SK-N-SH (cell line): ENCODE data around the gene SGCA. TPM values are rescaled to one million over a fixed set of nuclear protein-coding genes. Genes with fewer than 3 reads are reported as not detected.
A peak's percentile ranks its signal among the peaks of the same experiment; 100 is the strongest.

Source experiments
- CTCF ChIA-PET: fragments of 300-600, 350-600 bp; formaldehyde crosslinking; extraction: SDS; loops from one replicate; lab custom pipeline; 2021; lab: Yijun Ruan, JAX
- POLR2A ChIA-PET: fragments of 350-600 bp; sonication (Branson Sonifier 250); formaldehyde crosslinking; extraction: SDS; loops from one replicate; lab custom pipeline; 2020; ENCODE audit warnings: antibody characterized with exemption, inconsistent platforms; lab: Yijun Ruan, JAX
- DNase-seq: peaks from one replicate; pipeline ENCODE4 v3.0.0; 2012
- H2AFZ ChIP-seq: fragments of 200-600 bp; sonication (generic); 2 replicates; pipeline ENCODE4 v1.8.1; 2016; ENCODE audit warnings: antibody characterized with exemption, mild to moderate bottlenecking, low read depth
- H3F3A ChIP-seq: fragments of 200-600 bp; sonication (generic); replicated peaks from 2 replicates; pipeline ENCODE3; 2016; ENCODE audit warnings: antibody characterized with exemption, mild to moderate bottlenecking; ENCODE audit not compliant: insufficient read depth
- H3K27ac ChIP-seq, 2 experiments: fragments of 200-500 bp in 1 of 2; fragments of 200-600 bp in 1 of 2; sonication (Bioruptor generic) in 1 of 2; sonication (generic), shearing (Covaris generic) in 1 of 2; 2 replicates each; pipeline versions ENCODE4 v1.5.1 to v1.6.1; 2014 to 2016; ENCODE audit warnings: low read depth in 2 of 2, inconsistent platforms in 1 of 2, low read length in 1 of 2, mild to moderate bottlenecking in 1 of 2, mixed read lengths in 1 of 2
- H3K27me3 ChIP-seq: fragments of 200-600 bp; sonication (generic), shearing (Covaris generic); 2 replicates; pipeline ENCODE4 v1.6.1; 2016; ENCODE audit warnings: mixed run types; ENCODE audit not compliant: insufficient read depth
- H3K36me3 ChIP-seq, 2 experiments: fragments of 200-500 bp in 1 of 2; fragments of 200-600 bp in 1 of 2; sonication (Bioruptor generic) in 1 of 2; sonication (generic) in 1 of 2; replicated peaks in 1 of 2; 2 replicates each; pipeline versions ENCODE3 to v1.5.1; 2014 to 2016; ENCODE audit warnings: low read length in 1 of 2, mild to moderate bottlenecking in 1 of 2; ENCODE audit not compliant: insufficient read depth in 2 of 2, control insufficient read depth in 1 of 2
- H3K4me1 ChIP-seq, 2 experiments: fragments of 200-500 bp in 1 of 2; fragments of 200-600 bp in 1 of 2; sonication (Bioruptor generic) in 1 of 2; sonication (generic), shearing (Covaris generic) in 1 of 2; 2 replicates each; pipeline versions ENCODE4 v1.5.1 to v1.6.1; 2014 to 2016; ENCODE audit warnings: low read depth in 1 of 2, low read length in 1 of 2, mixed run types in 1 of 2; ENCODE audit not compliant: insufficient read depth in 2 of 2, control insufficient read depth in 1 of 2
- H3K4me2 ChIP-seq: fragments of 200-600 bp; sonication (generic), shearing (Covaris generic); 2 replicates; pipeline ENCODE4 v1.6.1; 2017; ENCODE audit warnings: mixed run types
- H3K4me3 ChIP-seq, 2 experiments: fragments of 200-500 bp in 1 of 2; fragments of 200-600 bp in 1 of 2; sonication (Bioruptor generic) in 1 of 2; sonication (generic), shearing (Covaris generic) in 1 of 2; 2 replicates each; pipeline versions ENCODE4 v1.5.1 to v1.8.1; 2014 to 2016; ENCODE audit warnings: low read depth in 2 of 2, inconsistent platforms in 1 of 2, low read length in 1 of 2, mild to moderate bottlenecking in 1 of 2, mixed read lengths in 1 of 2, moderate library complexity in 1 of 2
- H3K79me2 ChIP-seq: fragments of 200-600 bp; sonication (generic); 2 replicates; pipeline ENCODE4 v1.8.1; 2017; ENCODE audit warnings: mild to moderate bottlenecking; ENCODE audit not compliant: insufficient read depth
- H3K9ac ChIP-seq: fragments of 200-600 bp; sonication (generic); 2 replicates; pipeline ENCODE4 v1.6.1; 2017; ENCODE audit warnings: mixed run types
- H3K9me2 ChIP-seq: fragments of 200-600 bp; sonication (generic); 2 replicates; pipeline ENCODE4 v1.6.1; 2017; ENCODE audit warnings: mixed run types
- H3K9me3 ChIP-seq: fragments of 200-600 bp; sonication (generic); 2 replicates; pipeline ENCODE4 v1.6.1; 2017; ENCODE audit warnings: mixed run types, mild to moderate bottlenecking, moderate library complexity
- H4K20me1 ChIP-seq: fragments of 200-600 bp; sonication (generic); 2 replicates; pipeline ENCODE4 v1.6.1; 2017; ENCODE audit warnings: mild to moderate bottlenecking, mixed run types; ENCODE audit not compliant: insufficient read depth
- CHD2 ChIP-seq: fragments of 150-350 bp; IDR thresholded peaks from 2 replicates; pipeline ENCODE4 v1.6.1; 2018; ENCODE audit warnings: low read length; ENCODE audit not compliant: partially characterized antibody
- CTCF ChIP-seq: fragments of 200-600 bp; sonication (generic); IDR thresholded peaks from 2 replicates; pipeline ENCODE4 v1.6.1; 2017; ENCODE audit warnings: antibody characterized with exemption, mild to moderate bottlenecking, moderate library complexity
- ELF1 ChIP-seq: IDR thresholded peaks from 2 replicates; pipeline ENCODE4 v1.4.0; 2012
- EP300 ChIP-seq, 2 experiments: IDR thresholded peaks; 2 replicates each; pipeline versions ENCODE4 v1.4.0 to v1.6.1; 2012; ENCODE audit warnings: borderline replicate concordance in 1 of 2, low read depth in 1 of 2, low read length in 1 of 2
- FOXJ3 ChIP-seq: sonication (generic); formaldehyde crosslinking; IDR thresholded peaks from 2 replicates; pipeline ENCODE4 v1.5.1; 2020; ENCODE audit warnings: mild to moderate bottlenecking, missing genetic modification reagents
- FOXM1 ChIP-seq: IDR thresholded peaks from 2 replicates; pipeline ENCODE4 v1.4.0; 2012; ENCODE audit warnings: low read depth, mild to moderate bottlenecking
- GABPA ChIP-seq: IDR thresholded peaks from 2 replicates; pipeline ENCODE4 v1.4.0; 2012; ENCODE audit warnings: low read depth, mild to moderate bottlenecking
- IRF3 ChIP-seq: fragments of 150-350 bp; IDR thresholded peaks from 2 replicates; pipeline ENCODE4 v1.6.1; 2016; ENCODE audit warnings: mild to moderate bottlenecking, low read depth, low read length
- NFIC ChIP-seq: IDR thresholded peaks from 2 replicates; pipeline ENCODE4 v1.4.0; 2012; ENCODE audit warnings: borderline replicate concordance
- POLR2AphosphoS5 ChIP-seq: IDR thresholded peaks from 2 replicates; pipeline ENCODE4 v1.6.1; 2012; ENCODE audit warnings: low read depth, low read length
- RAD21 ChIP-seq: IDR thresholded peaks from 2 replicates; pipeline ENCODE4 v1.6.1; 2012; ENCODE audit warnings: mild to moderate bottlenecking, low read length
- RCOR1 ChIP-seq: fragments of 150-350 bp; IDR thresholded peaks from 2 replicates; pipeline ENCODE4 v1.6.1; 2017; ENCODE audit warnings: antibody characterized with exemption, low read length
- RXRA ChIP-seq: IDR thresholded peaks from 2 replicates; pipeline ENCODE4 v1.4.0; 2012; ENCODE audit warnings: low read depth, mild to moderate bottlenecking, borderline replicate concordance
- SIN3A ChIP-seq: IDR thresholded peaks from 2 replicates; pipeline ENCODE4 v1.6.1; 2012; ENCODE audit warnings: low read depth, mild to moderate bottlenecking, low read length, moderate library complexity, borderline replicate concordance
- SMC3 ChIP-seq: IDR thresholded peaks from 2 replicates; pipeline ENCODE4 v1.6.1; 2012; ENCODE audit warnings: low read depth, low read length, improper control_type of control experiment
- TAF1 ChIP-seq: IDR thresholded peaks from 2 replicates; pipeline ENCODE4 v1.6.1; 2012; ENCODE audit warnings: low read depth, mild to moderate bottlenecking, low read length, moderate library complexity, borderline replicate concordance
- TCF12 ChIP-seq: IDR thresholded peaks from 2 replicates; pipeline ENCODE4 v1.4.0; 2012
- TEAD4 ChIP-seq: IDR thresholded peaks from 2 replicates; pipeline ENCODE4 v1.4.0; 2012; ENCODE audit warnings: mild to moderate bottlenecking, borderline replicate concordance; ENCODE audit not compliant: insufficient read depth
- USF1 ChIP-seq: IDR thresholded peaks from 2 replicates; pipeline ENCODE4 v1.4.0; 2012; ENCODE audit warnings: low read depth, borderline replicate concordance
- USF2 ChIP-seq: fragments of 150-350 bp; IDR thresholded peaks from 2 replicates; pipeline ENCODE4 v1.6.1; 2017; ENCODE audit warnings: antibody characterized with exemption, low read length, low read depth, borderline replicate concordance
- YY1 ChIP-seq: IDR thresholded peaks from 2 replicates; pipeline ENCODE4 v1.4.0; 2012; ENCODE audit warnings: low read depth, mild to moderate bottlenecking
- ZBTB33 ChIP-seq: IDR thresholded peaks from 2 replicates; pipeline ENCODE4 v1.4.0; 2012; ENCODE audit warnings: low read depth, borderline replicate concordance
- WGBS: methylation state at CpG from one replicate; pipeline ENCODE4 v1.1.6; 2017; ENCODE audit warnings: low lambda C conversion rate; 5-methylcytosine and 5-hydroxymethylcytosine counted together
- polyA plus RNA-seq, 3 experiments: library from polyadenylated mRNA; depleted of rRNA; stranded (reverse); fragments of >200 nt; gene quantifications; 2 replicates each; pipeline ENCODE4 v1.2.3, GENCODE V29; 2012
- TF ChIP-seq, protein P1 (sequence below): IDR thresholded peaks from 2 replicates; pipeline ENCODE4 v1.4.0; 2012; ENCODE audit warnings: low read depth
- TF ChIP-seq, protein P2 (sequence below): IDR thresholded peaks from 2 replicates; pipeline ENCODE4; 2012

SGCA gene
- polyA plus RNA-seq, 1 of the 3 experiments (the other 2 are of a cell fraction): not detected

DNA sequence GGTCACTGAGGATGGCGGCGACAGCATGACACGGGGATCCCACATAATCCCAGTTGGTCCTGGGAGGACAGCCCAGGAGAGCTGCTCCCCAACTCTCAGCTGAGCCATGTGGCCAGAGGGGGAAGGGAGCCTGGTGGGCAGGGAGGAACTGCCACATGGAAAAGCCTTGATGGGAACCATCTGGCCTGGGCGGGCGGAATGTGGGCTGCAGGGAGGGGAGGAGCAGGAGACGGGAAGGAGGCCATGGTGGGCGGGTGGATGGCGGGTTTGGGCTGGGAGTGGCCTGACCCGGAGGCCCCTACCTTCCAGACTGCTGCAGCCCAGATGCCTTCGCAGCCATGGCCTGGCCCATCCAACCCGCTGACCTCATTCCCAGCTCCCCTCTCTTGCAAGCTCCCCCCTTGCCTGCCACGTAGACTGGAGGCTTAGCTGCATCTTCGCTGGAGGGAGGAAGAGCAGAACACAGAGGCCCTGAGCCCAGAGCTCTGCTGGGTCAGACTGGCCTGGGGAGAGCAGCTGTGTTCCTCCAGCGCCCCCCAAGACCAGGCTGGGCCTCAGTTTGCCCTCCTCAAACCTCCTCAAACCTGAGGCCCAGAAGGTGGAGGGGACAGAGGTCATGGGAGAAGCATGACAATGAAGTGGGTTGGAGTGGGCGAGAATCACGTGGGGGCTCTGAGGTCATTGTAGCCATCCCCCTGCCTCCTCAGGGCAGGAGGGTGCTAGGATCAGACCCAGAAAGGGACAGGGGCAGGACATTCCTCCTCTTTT, 43.9 kb downstream of the SGCA start:
- 35% methylated on average over 15 of the region's 16 CpGs for WGBS
- Histone ChIP-seq H4K20me1 (no peaks in the 10 kb centered on the region), H3K9ac (peak overlapping the region; percentile 97), H3K4me3 (peak overlapping the region; percentile 15 to 56; a peak in 3 of 4 replicates), H3F3A (peaks cover 43% of the 10 kb centered on the region), H3K9me3 (no peaks in the 10 kb centered on the region), H3K4me2 (peak overlapping the region; percentile 93), H3K9me2 (no peaks in the 10 kb centered on the region), H2AFZ (no peak overlapping the region), H3K36me3 (no peaks in the 10 kb centered on the region), H3K79me2 (no peaks in the 10 kb centered on the region; the same call in 1 of the 2 replicates), H3K27ac (peak overlapping the region; percentile 97 to 100), H3K27me3 (no peaks in the 10 kb centered on the region), H3K4me1 (peaks cover 65 to 66% of the 10 kb centered on the region in 2 experiments)
- CTCF ChIA-PET: interaction anchor here (0.9 to 25.6 kb wide), 10 partner anchors 8 to 78 kb away, joined by 3 to 2150 read pairs (median 5); partner anchors contain the start of genes COL1A1, PPP1R9B, SGCA and TMEM92
- POLR2A ChIA-PET: interaction anchor here (0.7 to 1.3 kb wide), 7 partner anchors 12 to 78 kb away, joined by 3 to 6 read pairs (median 3); no protein-coding TSS in a partner anchor
- peak; percentile 96 for DNase-seq
- peak; percentile 96 for TF ChIP-seq CHD2
- peak; percentile 73; the same call in 1 of the 2 replicates for TF ChIP-seq FOXM1
- TF ChIP-seq SMC3: no peak
- TF ChIP-seq USF2: no peak
- peak; percentile 74; the same call in 1 of the 2 replicates for TF ChIP-seq NFIC
- TF ChIP-seq USF1: peak; percentile 80
- TF ChIP-seq TEAD4: peak; percentile 95
- TF ChIP-seq ZBTB33: no peak
- TF ChIP-seq RAD21: 0 out of 2 replicates have a peak, but pooled peaks have one; percentile 9
- peak; percentile 100 for TF ChIP-seq TCF12
- peak; percentile 31; the same call in 1 of the 2 replicates for TF ChIP-seq GABPA
- TF ChIP-seq ELF1: no peak
- no peak for TF ChIP-seq IRF3
- peak; percentile 94 for TF ChIP-seq POLR2AphosphoS5
- peak; percentile 98 for TF ChIP-seq SIN3A
- TF ChIP-seq, protein P1, sequence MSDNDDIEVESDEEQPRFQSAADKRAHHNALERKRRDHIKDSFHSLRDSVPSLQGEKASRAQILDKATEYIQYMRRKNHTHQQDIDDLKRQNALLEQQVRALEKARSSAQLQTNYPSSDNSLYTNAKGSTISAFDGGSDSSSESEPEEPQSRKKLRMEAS: peak; percentile 100
- TF ChIP-seq FOXJ3: no peak
- TF ChIP-seq YY1: no peak
- TF ChIP-seq TAF1: peak; percentile 85
- no peak for TF ChIP-seq CTCF
- TF ChIP-seq, protein P2, sequence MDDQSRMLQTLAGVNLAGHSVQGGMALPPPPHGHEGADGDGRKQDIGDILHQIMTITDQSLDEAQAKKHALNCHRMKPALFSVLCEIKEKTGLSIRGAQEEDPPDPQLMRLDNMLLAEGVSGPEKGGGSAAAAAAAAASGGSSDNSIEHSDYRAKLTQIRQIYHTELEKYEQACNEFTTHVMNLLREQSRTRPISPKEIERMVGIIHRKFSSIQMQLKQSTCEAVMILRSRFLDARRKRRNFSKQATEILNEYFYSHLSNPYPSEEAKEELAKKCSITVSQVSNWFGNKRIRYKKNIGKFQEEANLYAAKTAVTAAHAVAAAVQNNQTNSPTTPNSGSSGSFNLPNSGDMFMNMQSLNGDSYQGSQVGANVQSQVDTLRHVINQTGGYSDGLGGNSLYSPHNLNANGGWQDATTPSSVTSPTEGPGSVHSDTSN: peak; percentile 96
- TF ChIP-seq RCOR1: peak; percentile 78; the same call in 1 of the 2 replicates
- TF ChIP-seq RXRA: peak; percentile 92; the same call in 1 of the 2 replicates
- TF ChIP-seq EP300 (IDR thresholded peaks at IDR 0.05; ENCODE audit: borderline replicate concordance in 1 of 2, low read depth in 1 of 2, low read length in 1 of 2): peak; percentile 90 to 91; a peak in 3 of 4 replicates
